Measurements from ENCODE around the gene PARM1.

The PARM1 gene

DNA sequence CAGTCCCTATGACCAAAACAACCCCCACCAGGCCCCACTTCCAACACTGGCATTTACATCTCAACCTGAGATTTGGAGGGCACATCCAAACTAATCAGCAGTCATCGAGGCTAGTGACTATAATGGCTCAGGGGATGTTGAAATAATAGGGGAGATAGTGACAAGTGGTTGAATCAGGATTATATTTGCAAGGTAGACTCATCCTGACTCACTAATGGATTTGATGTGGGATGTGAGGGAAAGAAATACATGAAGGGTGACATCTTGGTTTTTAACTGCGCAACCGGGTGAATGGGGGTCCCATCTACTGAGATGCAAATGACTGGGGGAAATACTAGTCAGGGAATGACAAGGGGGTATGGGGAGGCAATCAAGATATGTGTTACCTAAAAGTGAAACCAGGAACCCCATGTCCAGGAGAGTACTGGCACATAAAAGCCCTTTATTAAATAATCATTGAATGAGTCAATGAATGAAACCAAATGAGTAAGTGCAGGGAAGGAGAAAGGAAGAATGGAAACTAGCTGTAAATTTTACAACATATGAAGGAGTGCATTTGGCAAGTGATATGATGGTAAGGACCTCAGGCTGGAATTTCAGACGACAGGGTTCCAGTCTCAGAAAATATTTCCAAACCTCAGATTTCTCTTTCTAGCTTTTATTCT lies 78.3 kb downstream of the PARM1 start:
- no peaks in the 10 kb centered on the region for H3K4me1 ChIP-seq (ENCODE audit: insufficient read depth, poor library complexity, severe bottlenecking)
- TF ChIP-seq, protein P1, sequence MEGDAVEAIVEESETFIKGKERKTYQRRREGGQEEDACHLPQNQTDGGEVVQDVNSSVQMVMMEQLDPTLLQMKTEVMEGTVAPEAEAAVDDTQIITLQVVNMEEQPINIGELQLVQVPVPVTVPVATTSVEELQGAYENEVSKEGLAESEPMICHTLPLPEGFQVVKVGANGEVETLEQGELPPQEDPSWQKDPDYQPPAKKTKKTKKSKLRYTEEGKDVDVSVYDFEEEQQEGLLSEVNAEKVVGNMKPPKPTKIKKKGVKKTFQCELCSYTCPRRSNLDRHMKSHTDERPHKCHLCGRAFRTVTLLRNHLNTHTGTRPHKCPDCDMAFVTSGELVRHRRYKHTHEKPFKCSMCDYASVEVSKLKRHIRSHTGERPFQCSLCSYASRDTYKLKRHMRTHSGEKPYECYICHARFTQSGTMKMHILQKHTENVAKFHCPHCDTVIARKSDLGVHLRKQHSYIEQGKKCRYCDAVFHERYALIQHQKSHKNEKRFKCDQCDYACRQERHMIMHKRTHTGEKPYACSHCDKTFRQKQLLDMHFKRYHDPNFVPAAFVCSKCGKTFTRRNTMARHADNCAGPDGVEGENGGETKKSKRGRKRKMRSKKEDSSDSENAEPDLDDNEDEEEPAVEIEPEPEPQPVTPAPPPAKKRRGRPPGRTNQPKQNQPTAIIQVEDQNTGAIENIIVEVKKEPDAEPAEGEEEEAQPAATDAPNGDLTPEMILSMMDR (IDR thresholded peaks at IDR 0.05; ENCODE audit: poor library complexity, severe bottlenecking), result no peak
- no peaks in the 10 kb centered on the region for H3K9me3 ChIP-seq (ENCODE audit: severe bottlenecking)
- no peaks in the 10 kb centered on the region for H3K36me3 ChIP-seq (ENCODE audit: low read depth)
- H3K4me3 ChIP-seq (ENCODE audit: severe bottlenecking), result no peak overlapping the region
- no peak for ATAC-seq (ENCODE audit: low read depth)
- no peak overlapping the region for H3K27ac ChIP-seq (ENCODE audit: poor library complexity, severe bottlenecking)
- H3K27me3 ChIP-seq (ENCODE audit: insufficient read depth, poor library complexity, severe bottlenecking), result no peaks in the 10 kb centered on the region
- DNase-seq (ENCODE audit: low spot score), result no peak

DNA sequence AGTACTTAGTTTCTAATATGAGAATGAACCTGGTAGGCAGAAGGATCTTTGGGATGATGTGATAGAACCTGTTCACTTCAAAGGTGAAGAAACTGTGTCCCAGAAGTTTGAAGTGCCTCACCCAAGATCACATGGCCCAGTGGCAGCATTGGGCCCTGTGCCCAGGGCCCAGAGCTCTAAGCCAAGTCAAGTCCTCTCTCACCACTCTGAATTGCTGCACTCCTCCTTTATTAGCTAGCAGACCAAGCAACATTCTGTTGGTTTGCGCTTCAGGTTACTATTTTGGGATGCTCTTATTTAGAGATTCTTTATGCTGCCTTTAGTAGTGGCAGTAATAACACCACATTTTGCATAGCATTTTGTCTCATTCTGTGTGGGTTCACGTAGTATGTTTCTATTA lies 82.7 kb downstream of the PARM1 start:
- no peaks in the 10 kb centered on the region for H3K36me3 ChIP-seq (ENCODE audit: low read depth)
- TF ChIP-seq, protein P1 (IDR thresholded peaks at IDR 0.05; ENCODE audit: poor library complexity, severe bottlenecking), result no peak
- no peaks in the 10 kb centered on the region for H3K4me1 ChIP-seq (ENCODE audit: insufficient read depth, poor library complexity, severe bottlenecking)
- ATAC-seq (ENCODE audit: low read depth) (no peak), DNase-seq (ENCODE audit: low spot score) (no peak)
- no peaks in the 10 kb centered on the region for H3K27me3 ChIP-seq (ENCODE audit: insufficient read depth, poor library complexity, severe bottlenecking)
- H3K9me3 ChIP-seq (ENCODE audit: severe bottlenecking), result no peaks in the 10 kb centered on the region
- no peak overlapping the region for H3K4me3 ChIP-seq (ENCODE audit: severe bottlenecking)
- no peak overlapping the region for H3K27ac ChIP-seq (ENCODE audit: poor library complexity, severe bottlenecking)

DNA sequence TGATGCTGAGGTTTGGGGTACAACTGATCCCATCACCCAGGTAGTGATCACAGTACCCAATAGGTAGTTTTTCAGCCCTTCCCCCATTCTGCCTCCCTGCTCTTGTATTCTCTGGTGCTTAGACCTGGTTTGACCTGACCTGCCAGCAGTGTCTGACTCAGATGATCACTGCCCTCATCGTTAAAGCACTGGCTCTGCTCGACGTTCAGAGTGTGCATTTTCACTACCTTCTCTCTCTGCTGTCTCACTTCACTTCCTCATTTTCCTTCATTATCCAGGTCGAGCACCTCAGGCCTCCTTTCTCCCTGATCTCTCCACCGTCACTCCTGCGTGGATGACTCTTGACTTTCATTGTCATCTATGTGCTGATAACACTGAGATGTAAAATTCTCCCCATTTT lies 83.6 kb downstream of the PARM1 start:
- no peak overlapping the region for H3K27ac ChIP-seq (ENCODE audit: poor library complexity, severe bottlenecking)
- no peaks in the 10 kb centered on the region for H3K4me1 ChIP-seq (ENCODE audit: insufficient read depth, poor library complexity, severe bottlenecking)
- no peaks in the 10 kb centered on the region for H3K36me3 ChIP-seq (ENCODE audit: low read depth)
- no peak for ATAC-seq (ENCODE audit: low read depth)
- no peaks in the 10 kb centered on the region for H3K9me3 ChIP-seq (ENCODE audit: severe bottlenecking)
- TF ChIP-seq, protein P1 (IDR thresholded peaks at IDR 0.05; ENCODE audit: poor library complexity, severe bottlenecking), result no peak
- H3K4me3 ChIP-seq (ENCODE audit: severe bottlenecking), result no peak overlapping the region
- no peaks in the 10 kb centered on the region for H3K27me3 ChIP-seq (ENCODE audit: insufficient read depth, poor library complexity, severe bottlenecking)
- DNase-seq (ENCODE audit: low spot score), result no peak

DNA sequence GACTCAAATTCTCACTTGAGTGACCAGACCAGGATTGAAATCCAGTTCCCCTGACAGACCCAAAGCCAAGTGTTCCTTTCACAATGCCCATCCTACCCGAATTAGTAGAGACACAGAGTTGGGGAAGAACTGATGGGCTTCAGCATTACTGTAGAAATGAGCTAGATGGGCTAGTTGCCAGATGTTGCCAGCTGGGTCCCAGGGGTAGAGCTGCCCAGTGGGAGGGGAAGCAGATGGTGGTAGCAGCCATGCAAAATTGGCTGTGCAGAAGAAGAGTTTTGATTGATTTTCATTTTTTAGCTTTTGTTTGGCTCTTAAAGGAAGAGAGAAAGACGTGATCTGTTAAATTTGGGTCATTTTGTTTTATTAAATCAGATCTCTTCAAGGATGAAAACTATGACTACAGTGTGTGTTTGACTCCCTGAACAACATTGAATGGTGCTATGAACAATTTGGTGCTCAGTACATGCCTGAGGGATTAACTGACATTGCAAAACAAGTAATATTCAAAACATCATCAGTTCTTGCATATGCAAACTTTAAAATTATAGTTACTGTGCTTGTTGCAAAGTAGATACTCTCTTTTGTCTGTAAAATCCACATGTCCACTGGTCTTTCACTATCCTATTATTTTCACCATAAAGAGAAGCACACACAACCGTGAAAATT lies 86.0 kb downstream of the PARM1 start:
- H3K4me3 ChIP-seq (ENCODE audit: severe bottlenecking), result no peak overlapping the region
- H3K27ac ChIP-seq (ENCODE audit: poor library complexity, severe bottlenecking), result no peak overlapping the region
- no peaks in the 10 kb centered on the region for H3K36me3 ChIP-seq (ENCODE audit: low read depth)
- H3K4me1 ChIP-seq (ENCODE audit: insufficient read depth, poor library complexity, severe bottlenecking), result no peaks in the 10 kb centered on the region
- ATAC-seq (ENCODE audit: low read depth), result no peak
- DNase-seq (ENCODE audit: low spot score), result no peak
- TF ChIP-seq, protein P1 (IDR thresholded peaks at IDR 0.05; ENCODE audit: poor library complexity, severe bottlenecking), result no peak
- no peaks in the 10 kb centered on the region for H3K9me3 ChIP-seq (ENCODE audit: severe bottlenecking)
- no peaks in the 10 kb centered on the region for H3K27me3 ChIP-seq (ENCODE audit: insufficient read depth, poor library complexity, severe bottlenecking)

DNA sequence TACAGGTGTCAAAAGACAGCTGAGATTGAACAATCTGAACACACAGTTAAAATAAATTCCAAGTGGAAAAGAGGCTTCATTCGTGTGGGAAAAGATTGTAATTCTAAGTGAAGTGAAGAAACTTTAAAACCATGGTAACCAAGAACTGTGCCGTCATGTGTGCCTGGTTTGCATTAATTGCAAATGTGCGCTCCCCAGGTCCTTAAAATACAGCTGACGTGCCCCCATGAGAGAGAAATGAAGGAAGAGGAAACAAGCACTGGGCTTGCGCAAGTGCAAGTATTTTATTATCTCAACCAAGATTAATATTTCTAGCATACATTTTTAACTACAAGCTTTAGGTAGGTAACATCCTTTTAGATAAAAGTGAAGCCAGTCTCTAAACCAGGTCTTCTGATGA lies 92.5 kb downstream of the PARM1 start:
- no peaks in the 10 kb centered on the region for H3K36me3 ChIP-seq (ENCODE audit: low read depth)
- ATAC-seq (ENCODE audit: low read depth), result no peak
- H3K9me3 ChIP-seq (ENCODE audit: severe bottlenecking), result no peaks in the 10 kb centered on the region
- no peaks in the 10 kb centered on the region for H3K4me1 ChIP-seq (ENCODE audit: insufficient read depth, poor library complexity, severe bottlenecking)
- no peak for DNase-seq (ENCODE audit: low spot score)
- H3K4me3 ChIP-seq (ENCODE audit: severe bottlenecking), result no peak overlapping the region
- TF ChIP-seq, protein P1 (IDR thresholded peaks at IDR 0.05; ENCODE audit: poor library complexity, severe bottlenecking), result no peak
- H3K27ac ChIP-seq (ENCODE audit: poor library complexity, severe bottlenecking), result no peak overlapping the region
- no peaks in the 10 kb centered on the region for H3K27me3 ChIP-seq (ENCODE audit: insufficient read depth, poor library complexity, severe bottlenecking)

All from RWPE2 (cell line).